Cardiac fibroblast (primary cell): ENCODE results near the gene PRKN.

Experiments used
- DNase-seq, 2 donors: peaks; one replicate each; pipeline versions ENCODE4 v3.0.0 to v3.0.0-alpha.2; 2010; ENCODE audit warnings: low read depth in 2 of 2
- H3K4me3 ChIP-seq, 2 donors: replicated peaks in 1 of 2; 1 replicate in 1 of 2; 2 replicates in 1 of 2; pipeline ENCODE4 v1.5.1; 2011; ENCODE audit warnings: low read depth in 2 of 2, low read length in 2 of 2, mild to moderate bottlenecking in 2 of 2, moderate library complexity in 1 of 2
- CTCF ChIP-seq: IDR thresholded peaks from one replicate; pipeline ENCODE4 v1.5.1; 2011; ENCODE audit warnings: low read depth, mild to moderate bottlenecking, low read length, inconsistent platforms

The PRKN gene

GRCh38 chr6:161523362-161523761 lies 1204.2 kb downstream of the PRKN start:
- no peak overlapping the region for H3K4me3 ChIP-seq
- no peak for TF ChIP-seq CTCF
- no peak for DNase-seq

DNA sequence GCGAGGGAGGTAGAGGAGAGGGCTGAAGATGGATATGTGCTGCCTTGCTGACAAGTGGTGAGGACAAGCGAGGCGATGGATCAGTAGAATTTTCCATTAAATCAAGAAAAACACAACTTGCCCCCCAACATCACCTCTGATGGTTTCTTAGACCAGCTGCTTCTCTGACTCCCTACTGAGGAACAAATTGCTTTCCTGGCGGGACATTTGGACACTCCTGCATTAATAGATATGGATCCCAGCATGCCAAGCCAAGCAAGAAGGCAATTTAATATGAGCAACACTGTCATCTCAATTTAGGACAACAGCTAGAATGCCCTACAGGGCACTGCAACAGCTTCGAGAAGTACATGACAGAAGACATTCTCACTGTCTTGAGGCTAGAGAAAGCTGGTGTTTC lies 1205.3 kb downstream of the PRKN start:
- no peak for DNase-seq
- no peak for TF ChIP-seq CTCF
- no peak overlapping the region for H3K4me3 ChIP-seq

DNA sequence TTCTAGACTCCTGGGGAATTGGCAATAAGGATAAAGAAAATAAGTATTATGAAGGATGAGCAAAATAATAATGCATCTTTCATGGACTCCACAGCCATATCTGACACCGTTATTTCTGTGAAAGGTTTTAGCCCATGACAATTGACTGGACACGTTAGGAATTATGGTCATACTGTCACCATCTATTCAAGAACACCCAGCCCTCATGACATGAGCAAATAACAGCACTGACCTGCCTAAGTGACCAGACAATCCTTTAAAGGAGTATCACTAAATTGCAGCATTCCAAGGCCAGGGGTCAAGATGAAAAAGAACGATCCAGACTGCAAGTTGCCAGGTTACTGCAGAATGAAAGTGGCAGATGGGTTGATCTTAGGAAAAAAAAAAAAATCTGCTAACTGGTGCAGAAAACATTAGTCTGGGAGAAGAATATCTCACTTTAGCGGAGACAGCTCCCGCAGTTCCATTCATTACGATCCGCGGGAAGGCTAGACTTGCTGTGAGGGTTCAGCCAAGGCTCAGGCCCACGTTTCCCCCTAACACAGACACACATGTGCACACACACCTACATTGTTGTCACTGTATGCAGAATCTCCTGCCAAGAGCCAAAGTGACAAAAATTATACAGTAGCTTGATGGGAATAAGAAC lies 1216.0 kb downstream of the PRKN start:
- TF ChIP-seq CTCF: no peak
- no peak for DNase-seq
- no peak overlapping the region for H3K4me3 ChIP-seq

DNA sequence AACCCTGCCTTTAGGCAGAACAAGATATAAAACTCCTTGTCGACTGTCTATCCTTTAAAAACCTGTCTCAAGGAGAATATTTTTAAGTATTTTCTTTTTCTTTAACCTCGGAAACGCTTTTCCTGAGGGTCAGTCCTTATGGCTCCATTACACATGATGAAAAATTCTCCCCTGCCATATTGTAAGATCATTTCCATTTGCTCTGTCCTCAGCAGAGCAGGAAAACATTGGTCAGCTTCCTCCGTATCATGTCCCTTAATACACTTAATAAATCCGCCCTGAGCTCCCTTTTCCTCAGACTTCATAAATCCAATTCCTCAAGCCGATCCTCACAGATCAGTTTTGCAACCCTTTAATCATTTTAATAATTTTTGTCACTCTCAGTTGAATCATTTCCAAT lies 1219.2 kb downstream of the PRKN start:
- H3K4me3 ChIP-seq: no peak overlapping the region
- TF ChIP-seq CTCF: no peak
- DNase-seq: no peak

DNA sequence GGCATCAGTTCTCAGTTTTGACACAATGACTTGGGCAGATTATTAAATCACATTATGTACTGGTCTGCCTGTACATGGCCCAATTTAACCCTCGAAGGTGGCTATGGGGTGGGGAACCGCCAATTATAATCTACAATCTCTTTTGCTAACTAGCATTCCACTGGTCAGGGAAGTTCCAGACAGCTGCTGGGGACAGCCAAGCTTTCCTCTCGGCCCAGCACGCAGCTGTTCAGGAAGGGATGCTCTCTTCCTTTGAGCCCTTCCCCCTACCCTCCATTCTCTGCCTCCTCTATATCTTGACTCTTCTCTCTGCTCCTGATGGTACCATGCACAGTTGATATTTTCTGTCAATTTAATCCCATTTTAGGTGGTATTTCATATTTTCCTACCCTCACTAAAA lies 1220.2 kb downstream of the PRKN start:
- no peak for DNase-seq
- no peak for TF ChIP-seq CTCF
- H3K4me3 ChIP-seq: no peak overlapping the region

DNA sequence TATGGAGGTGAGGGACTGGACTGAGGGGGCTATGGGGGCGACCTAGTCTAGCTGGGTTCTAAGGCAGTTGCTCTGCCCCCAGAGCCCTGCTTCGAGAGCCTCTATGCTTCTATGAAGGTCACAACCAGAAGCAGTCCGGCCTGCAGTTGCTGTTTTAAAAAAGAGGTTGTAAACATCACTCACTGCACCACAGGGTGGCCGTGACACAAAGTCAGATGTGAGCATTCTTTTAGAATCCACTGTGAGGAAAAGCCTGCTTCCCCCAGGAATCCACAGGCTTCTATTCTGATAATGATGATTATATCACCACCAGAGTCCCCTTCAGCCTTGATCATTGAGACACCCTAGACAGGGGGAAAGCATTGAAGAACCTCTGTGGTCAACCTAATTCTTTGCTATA lies 1224.0 kb downstream of the PRKN start:
- no peak overlapping the region for H3K4me3 ChIP-seq
- DNase-seq: no peak
- TF ChIP-seq CTCF: no peak

DNA sequence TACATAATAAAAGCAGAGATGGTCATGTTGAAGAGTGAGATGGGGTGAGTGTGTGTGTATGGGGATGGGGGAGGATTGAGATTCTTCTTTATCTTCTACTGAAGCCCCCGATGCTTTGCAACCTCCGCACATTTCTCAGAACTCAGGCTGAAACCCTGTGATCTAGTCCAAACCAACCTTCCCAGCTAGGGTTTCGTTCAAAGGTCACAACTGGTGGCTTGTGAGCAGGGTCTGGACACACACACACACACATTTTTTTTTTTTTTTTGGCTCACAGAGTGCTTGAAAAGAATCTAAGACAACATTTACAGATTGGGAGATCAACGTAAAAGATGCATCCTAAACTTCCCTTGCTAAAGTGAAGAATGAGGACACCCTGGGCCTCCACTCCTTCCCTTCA lies 1228.7 kb downstream of the PRKN start:
- H3K4me3 ChIP-seq: no peak overlapping the region
- no peak for TF ChIP-seq CTCF
- DNase-seq: no peak
